Spleen (tissue), 7 donors: ENCODE data around the gene POLD3.

ENCODE experiments used
- POLR2A ChIP-seq, 3 donors: fragments of 450-650 bp; IDR thresholded peaks; one replicate each; pipeline ENCODE4 v1.5.1; 2017; ENCODE audit warnings: antibody characterized with exemption in 3 of 3, mild to moderate bottlenecking in 1 of 3
- TF ChIP-seq, protein P1 (sequence below), 11 experiments: fragments of 200-600 bp in 7 of 11; fragments of 450-650 bp in 4 of 11; sonication (generic) in 4 of 11; IDR thresholded peaks in 8 of 11; conservative IDR thresholded peaks in 3 of 11; 1 replicate in 7 of 11; 2 replicates in 4 of 11; pipeline versions ENCODE4 v1.4.0 to v1.8.0; 2016 to 2021; ENCODE audit warnings: antibody characterized with exemption in 11 of 11, inconsistent platforms in 4 of 11, mild to moderate bottlenecking in 1 of 11
- donor health status: DM: no; HTN: no; CAD: no; lungs with moderate emphysema.
- donor health status: DM: no; HTN: no; CAD: no.
- donor health status: DM: no; HTN: no; CAD: no.

DNA sequence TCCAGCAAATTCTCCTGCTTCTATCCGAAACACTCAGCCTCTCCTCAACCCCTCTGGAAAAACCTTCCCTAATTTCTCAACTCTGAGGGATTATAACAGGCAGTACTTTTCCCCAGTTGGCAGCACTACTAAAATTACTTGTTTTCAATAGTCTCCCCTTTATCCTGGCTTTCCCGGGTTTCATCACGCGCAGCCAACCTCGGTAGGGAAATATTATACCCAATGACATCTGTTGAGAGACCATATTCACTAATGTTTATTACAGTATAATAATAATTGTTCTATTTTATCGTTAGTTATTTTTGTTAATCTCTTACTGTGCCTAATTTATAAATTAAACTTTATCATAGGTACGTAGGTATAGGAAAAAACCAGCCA is 330 bp upstream of the POLD3 start:
- TF ChIP-seq, protein P1, sequence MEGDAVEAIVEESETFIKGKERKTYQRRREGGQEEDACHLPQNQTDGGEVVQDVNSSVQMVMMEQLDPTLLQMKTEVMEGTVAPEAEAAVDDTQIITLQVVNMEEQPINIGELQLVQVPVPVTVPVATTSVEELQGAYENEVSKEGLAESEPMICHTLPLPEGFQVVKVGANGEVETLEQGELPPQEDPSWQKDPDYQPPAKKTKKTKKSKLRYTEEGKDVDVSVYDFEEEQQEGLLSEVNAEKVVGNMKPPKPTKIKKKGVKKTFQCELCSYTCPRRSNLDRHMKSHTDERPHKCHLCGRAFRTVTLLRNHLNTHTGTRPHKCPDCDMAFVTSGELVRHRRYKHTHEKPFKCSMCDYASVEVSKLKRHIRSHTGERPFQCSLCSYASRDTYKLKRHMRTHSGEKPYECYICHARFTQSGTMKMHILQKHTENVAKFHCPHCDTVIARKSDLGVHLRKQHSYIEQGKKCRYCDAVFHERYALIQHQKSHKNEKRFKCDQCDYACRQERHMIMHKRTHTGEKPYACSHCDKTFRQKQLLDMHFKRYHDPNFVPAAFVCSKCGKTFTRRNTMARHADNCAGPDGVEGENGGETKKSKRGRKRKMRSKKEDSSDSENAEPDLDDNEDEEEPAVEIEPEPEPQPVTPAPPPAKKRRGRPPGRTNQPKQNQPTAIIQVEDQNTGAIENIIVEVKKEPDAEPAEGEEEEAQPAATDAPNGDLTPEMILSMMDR (IDR thresholded peaks at IDR 0.05 in 8 of 11, conservative IDR thresholded peaks at IDR 0.05 in 3 of 11) = no peak
- no peak for TF ChIP-seq POLR2A (IDR thresholded peaks at IDR 0.05)
